Suprapubic skin (tissue), 4 donors: ENCODE results near the gene IGF2BP2. TPM values are rescaled to one million over a fixed set of nuclear protein-coding genes. Genes with fewer than 3 reads are reported as not detected.
"Not testable (repeated sequence)": the region's sequence is repeated elsewhere in the genome, so short reads cannot be mapped to it uniquely, and the experiment has no call there.

Source experiments
- DNase-seq, 2 donors: peaks; one replicate each; pipeline ENCODE4 v3.0.0-alpha.2; 2019; ENCODE audit warnings: low spot score in 2 of 2
- H3K27ac ChIP-seq: fragments of 200-600 bp; sonication (generic); one replicate; pipeline ENCODE4 v1.5.1; 2019
- H3K27me3 ChIP-seq: fragments of 200-600 bp; sonication (generic); one replicate; pipeline ENCODE4 v1.5.1; 2019
- H3K36me3 ChIP-seq: fragments of 200-600 bp; sonication (generic); one replicate; pipeline ENCODE4 v1.5.1; 2019
- H3K4me1 ChIP-seq: fragments of 200-600 bp; sonication (generic); one replicate; pipeline ENCODE4 v1.5.1; 2019
- H3K4me3 ChIP-seq: fragments of 200-600 bp; sonication (generic); one replicate; pipeline ENCODE4 v1.5.1; 2019; ENCODE audit warnings: mild to moderate bottlenecking
- H3K9me3 ChIP-seq: fragments of 200-600 bp; sonication (generic); one replicate; pipeline ENCODE4 v1.5.1; 2019
- CTCF ChIP-seq, 2 donors: fragments of 200-600 bp in 1 of 2; fragments of 450-650 bp in 1 of 2; sonication (generic) in 1 of 2; IDR thresholded peaks; one replicate each; pipeline ENCODE4 v1.5.1; 2016 to 2019; ENCODE audit warnings: antibody characterized with exemption in 2 of 2, mild to moderate bottlenecking in 1 of 2, moderate library complexity in 1 of 2
- EP300 ChIP-seq: sonication (generic); formaldehyde crosslinking; IDR thresholded peaks from one replicate; pipeline ENCODE4 v1.6.1; 2017; ENCODE audit warnings: antibody characterized with exemption
- POLR2A ChIP-seq, 2 donors: fragments of 450-650 bp; IDR thresholded peaks; one replicate each; pipeline ENCODE4 v1.6.1; 2017; ENCODE audit warnings: antibody characterized with exemption in 2 of 2, mild to moderate bottlenecking in 2 of 2, moderate library complexity in 2 of 2
- POLR2AphosphoS5 ChIP-seq, 3 donors: sonication (generic); formaldehyde crosslinking; IDR thresholded peaks; one replicate each; pipeline ENCODE4 v1.6.1; 2017; ENCODE audit warnings: antibody characterized with exemption in 3 of 3
- WGBS: methylation state at CpG from one replicate; pipeline ENCODE4 v1.1.5; 2018; 5-methylcytosine and 5-hydroxymethylcytosine counted together
- total RNA-seq, 4 donors: library from RNA; depleted of rRNA; stranded (reverse); fragments of >200 nt; gene quantifications; one replicate each; pipeline ENCODE4 v1.1.0, GENCODE V29; 2016

IGF2BP2 gene
- total RNA-seq, 4 donors from 2014 or later = 7.6 to 29.9 (median 8.4) TPM

- DNase-seq = no peak
- WGBS = 74% methylated on average over 1 of the region's 1 CpG
Observed at GRCh38 chr3:185677146-185677829, 147.6 kb downstream of the IGF2BP2 start.

GRCh38 chr3:185667574-185667973 is 157.3 kb downstream of the IGF2BP2 start:
- no peak overlapping the region for H3K4me3 ChIP-seq
- 91% methylated on average over 4 of the region's 4 CpGs for WGBS
- H3K36me3 ChIP-seq = peaks cover under 1% of the 10 kb centered on the region
- no peaks in the 10 kb centered on the region for H3K9me3 ChIP-seq
- H3K4me1 ChIP-seq = no peaks in the 10 kb centered on the region
- H3K27me3 ChIP-seq = no peaks in the 10 kb centered on the region
- DNase-seq = no peak
- TF ChIP-seq CTCF (IDR thresholded peaks at IDR 0.05) (no peak), EP300 (no peak), POLR2AphosphoS5 (IDR thresholded peaks at IDR 0.05) (no peak), POLR2A (IDR thresholded peaks at IDR 0.05) (no peak)
- H3K27ac ChIP-seq = no peak overlapping the region

More at GRCh38 chr3:185677146-185677829, 147.6 kb downstream of the IGF2BP2 start:
- H3K27me3 ChIP-seq = no peaks in the 10 kb centered on the region
- no peak overlapping the region for H3K4me3 ChIP-seq
- H3K36me3 ChIP-seq = peaks cover 3% of the 10 kb centered on the region
- TF ChIP-seq EP300 = no peak
- no peak for TF ChIP-seq POLR2A (IDR thresholded peaks at IDR 0.05)
- peak; percentile 47 to 59 for TF ChIP-seq CTCF (IDR thresholded peaks at IDR 0.05)
- TF ChIP-seq POLR2AphosphoS5 (IDR thresholded peaks at IDR 0.05) = no peak
- H3K4me1 ChIP-seq = no peaks in the 10 kb centered on the region
- H3K27ac ChIP-seq = no peak overlapping the region
- no peaks in the 10 kb centered on the region for H3K9me3 ChIP-seq

- Histone ChIP-seq H3K27ac (no peak overlapping the region), H3K27me3 (no peaks in the 10 kb centered on the region), H3K36me3 (no peaks in the 10 kb centered on the region), H3K9me3 (no peaks in the 10 kb centered on the region), H3K4me3 (no peak overlapping the region), H3K4me1 (peaks cover 20% of the 10 kb centered on the region)
- no peak for DNase-seq
- TF ChIP-seq POLR2AphosphoS5 (IDR thresholded peaks at IDR 0.05) = no peak
- no peak for TF ChIP-seq EP300
- no peak for TF ChIP-seq POLR2A (IDR thresholded peaks at IDR 0.05)
- TF ChIP-seq CTCF (IDR thresholded peaks at IDR 0.05) = no peak
- WGBS = 100% methylated on average over 5 of the region's 5 CpGs
Observed at GRCh38 chr3:185663929-185664328, 160.9 kb downstream of the IGF2BP2 start.

GRCh38 chr3:185661772-185662171 is 163.1 kb downstream of the IGF2BP2 start:
- TF ChIP-seq CTCF (IDR thresholded peaks at IDR 0.05) (no peak), POLR2A (IDR thresholded peaks at IDR 0.05) (no peak), EP300 (no peak), POLR2AphosphoS5 (IDR thresholded peaks at IDR 0.05) (no peak)
- WGBS = 91% methylated on average over 4 of the region's 4 CpGs
- no peaks in the 10 kb centered on the region for H3K27me3 ChIP-seq
- H3K4me1 ChIP-seq = peaks cover 38% of the 10 kb centered on the region
- H3K4me3 ChIP-seq = no peak overlapping the region
- H3K36me3 ChIP-seq = no peaks in the 10 kb centered on the region
- no peak for DNase-seq
- H3K9me3 ChIP-seq = no peaks in the 10 kb centered on the region
- no peak overlapping the region for H3K27ac ChIP-seq

GRCh38 chr3:185661296-185661695 is 163.5 kb downstream of the IGF2BP2 start:
- DNase-seq, H3K36me3 ChIP-seq, H3K27ac ChIP-seq, H3K9me3 ChIP-seq, H3K4me3 ChIP-seq, H3K27me3 ChIP-seq: not testable (repeated sequence)
- peaks cover 42% of the 10 kb centered on the region for H3K4me1 ChIP-seq
- 85% methylated on average over 10 of the region's 10 CpGs for WGBS
